ENCODE data around the gene GREB1L.

- no peak for TF ChIP-seq CTCF (IDR thresholded peaks at IDR 0.05)
- no peak for TF ChIP-seq POLR2A (IDR thresholded peaks at IDR 0.05)
These were observed 260.6 kb downstream of the GREB1L start for GRCh38 chr18:21502661-21503060.
